CMK (cell line): ENCODE results near the gene ZNF576.
"Not testable (repeated sequence)": the region's sequence is repeated elsewhere in the genome, so short reads cannot be mapped to it uniquely, and the experiment has no call there.

ENCODE experiments used
- DNase-seq: peaks from one replicate; pipeline ENCODE4 v3.0.0-alpha.2; 2010; ENCODE audit warnings: low read depth

ZNF576 gene

GRCh38 chr19:43599635-43600295, 3.4 kb downstream of the ZNF576 start:
- no peak for DNase-seq

- not testable (repeated sequence) for DNase-seq
Observed at GRCh38 chr19:43600326-43600725, 3.9 kb downstream of the ZNF576 start.

- no peak for DNase-seq
Observed at GRCh38 chr19:43605875-43606568, 9.6 kb downstream of the ZNF576 start.

- DNase-seq, result no peak
Observed at GRCh38 chr19:43606569-43607229, 10.3 kb downstream of the ZNF576 start.

GRCh38 chr19:43607238-43608205, 11.1 kb downstream of the ZNF576 start:
- DNase-seq, result no peak

GRCh38 chr19:43609872-43610271, 13.5 kb downstream of the ZNF576 start:
- no peak for DNase-seq

- DNase-seq, result no peak
Observed at GRCh38 chr19:43610493-43610892, 14.1 kb downstream of the ZNF576 start.

GRCh38 chr19:43611788-43612187, 15.4 kb downstream of the ZNF576 start, which contains the start of gene SRRM5:
Gene SRRM5 (plus strand): TSS chr19:43612088. CDS start chr19:43612122, 34 bp downstream.
- DNase-seq, result no peak

GRCh38 chr19:43612374-43612773, 16.0 kb downstream of the ZNF576 start:
- no peak for DNase-seq

GRCh38 chr19:43616306-43616705, 19.9 kb downstream of the ZNF576 start:
- DNase-seq, result no peak

GRCh38 chr19:43616954-43617353, 20.6 kb downstream of the ZNF576 start:
- DNase-seq, result no peak

GRCh38 chr19:43618921-43619261, 22.5 kb downstream of the ZNF576 start:
- no peak for DNase-seq

GRCh38 chr19:43619262-43620060, 23.1 kb downstream of the ZNF576 start, which contains the start of gene ZNF428:
Gene ZNF428 (minus strand): TSS chr19:43619629. CDS start chr19:43614304, 5,325 bp downstream.
- DNase-seq, result peak; percentile 89

- no peak for DNase-seq
Observed at GRCh38 chr19:43620061-43621001, 23.9 kb downstream of the ZNF576 start.

GRCh38 chr19:43622070-43622469, 25.7 kb downstream of the ZNF576 start:
- no peak for DNase-seq

- no peak for DNase-seq
Observed at GRCh38 chr19:43622956-43623355, 26.6 kb downstream of the ZNF576 start.

GRCh38 chr19:43623889-43624670, 27.7 kb downstream of the ZNF576 start:
- no peak for DNase-seq

- DNase-seq, result no peak
Observed at GRCh38 chr19:43624933-43625332, 28.5 kb downstream of the ZNF576 start.
